K562 (cell line): ENCODE measurements around the gene LRP2. TPM values are rescaled to one million over a fixed set of nuclear protein-coding genes. Genes with fewer than 3 reads are reported as not detected.

Experiments
- ATAC-seq: fragments of 200-7000 bp; cut with Tn5 transposase; 3 replicates; pipeline ENCODE4 v1.9.1; 2020; ENCODE audit warnings: moderate library complexity
- BruUV-seq: library from RNA; stranded (reverse); fragments of 400-500 nt; replicated peaks from 2 replicates; lab custom pipeline; 2021; lab: Mats Ljungman, UMichigan
- CTCF ChIA-PET: fragments of 300-600 bp; formaldehyde crosslinking; extraction: SDS; loops from one replicate; lab custom pipeline; 2021; ENCODE audit warnings: low intra/inter-chr PET ratio; lab: Yijun Ruan, JAX
- POLR2A ChIA-PET: fragments of 300-600, 350-650 bp; sonication (Branson Sonifier 250); formaldehyde crosslinking; extraction: SDS; loops from one replicate; lab custom pipeline; 2021; ENCODE audit warnings: antibody characterized with exemption, inconsistent platforms; lab: Yijun Ruan, JAX
- DNase-seq, 4 experiments: peaks; one replicate each; pipeline versions ENCODE4 v3.0.0 to v3.0.0-alpha.2; 2011 to 2018; ENCODE audit warnings: low spot score in 3 of 4, mixed read lengths in 3 of 4; ENCODE audit errors: extremely low read depth in 1 of 4
- FAIRE-seq: peaks from 2 replicates; lab custom pipeline; 2011; peaks lifted over from hg19 to GRCh38; lab: Jason Lieb, UNC
- H2AFZ ChIP-seq: 2 replicates; pipeline ENCODE4 v1.6.0; 2011; ENCODE audit warnings: low read depth, low read length, control low read depth, inconsistent platforms
- H3K27ac ChIP-seq: fragments of 200-600 bp; 3 replicates; pipeline ENCODE4 v1.8.0; 2011; ENCODE audit warnings: low read depth, mild to moderate bottlenecking, control low read depth, inconsistent platforms, low read length, moderate library complexity, mixed read lengths; ENCODE audit errors: extremely low read depth
- H3K27me3 ChIP-seq, 2 experiments: fragments of 300-600 bp in 1 of 2; 2 replicates in 1 of 2; 3 replicates in 1 of 2; pipeline versions ENCODE4 v1.6.0 to v1.8.0; 2011; ENCODE audit warnings: inconsistent platforms in 2 of 2, low read length in 2 of 2, mild to moderate bottlenecking in 1 of 2, mixed read lengths in 1 of 2, moderate library complexity in 1 of 2; ENCODE audit not compliant: control insufficient read depth in 2 of 2, insufficient read depth in 2 of 2
- H3K36me3 ChIP-seq: fragments of 300-600 bp; 3 replicates; pipeline ENCODE4 v1.8.0; 2011; ENCODE audit warnings: mild to moderate bottlenecking, low read length, inconsistent platforms; ENCODE audit not compliant: control insufficient read depth, insufficient read depth
- H3K4me1 ChIP-seq, 2 experiments: fragments of 200-600 bp in 1 of 2; replicated peaks in 1 of 2; 2 replicates in 1 of 2; 3 replicates in 1 of 2; pipeline versions ENCODE4 v1.5.1 to v1.8.0; 2011; ENCODE audit warnings: inconsistent platforms in 2 of 2, low read length in 2 of 2, mild to moderate bottlenecking in 1 of 2, mixed read lengths in 1 of 2, moderate library complexity in 1 of 2; ENCODE audit not compliant: control insufficient read depth in 2 of 2, insufficient read depth in 2 of 2
- H3K4me2 ChIP-seq: 2 replicates; pipeline ENCODE4 v1.6.1; 2011; ENCODE audit warnings: low read length, control low read depth, inconsistent platforms, mixed read lengths; ENCODE audit not compliant: insufficient read depth
- H3K4me3 ChIP-seq: fragments of 200-600 bp; sonication (generic), shearing (Covaris generic); 2 replicates; pipeline ENCODE4 v1.5.1; 2016; ENCODE audit warnings: control low read depth, inconsistent platforms
- H3K79me2 ChIP-seq: fragments of 200-600 bp; 3 replicates; pipeline ENCODE4 v1.8.0; 2011; ENCODE audit warnings: low read length, inconsistent platforms; ENCODE audit not compliant: control insufficient read depth, insufficient read depth
- H3K9ac ChIP-seq, 2 experiments: 2 replicates each; pipeline versions ENCODE4 v1.6.0 to v1.6.1; 2011; ENCODE audit warnings: low read depth in 2 of 2, low read length in 2 of 2, control low read depth in 1 of 2, inconsistent platforms in 1 of 2, mild to moderate bottlenecking in 1 of 2, mixed read lengths in 1 of 2; ENCODE audit not compliant: insufficient read depth in 1 of 2
- H3K9me1 ChIP-seq: one replicate; pipeline ENCODE4 v1.6.0; 2011; ENCODE audit warnings: inconsistent platforms, mild to moderate bottlenecking, low read length, moderate library complexity; ENCODE audit not compliant: control insufficient read depth, insufficient read depth
- H3K9me3 ChIP-seq: replicated peaks from 2 replicates; pipeline ENCODE4 v1.5.1; 2011; ENCODE audit warnings: low read depth, low read length, inconsistent platforms; ENCODE audit not compliant: control insufficient read depth, insufficient read depth
- H4K20me1 ChIP-seq: replicated peaks from 2 replicates; pipeline ENCODE4 v1.6.1; 2011; ENCODE audit warnings: low read length, inconsistent platforms, mixed read lengths; ENCODE audit not compliant: control insufficient read depth, insufficient read depth
- ATF1 ChIP-seq, 2 experiments: fragments of 450-650 bp in 1 of 2; IDR thresholded peaks; 2 replicates each; pipeline ENCODE4 v1.6.1; 2016; ENCODE audit warnings: missing compliant biosample characterization in 1 of 2, missing genetic modification characterization in 1 of 2
- CREB1 ChIP-seq, 2 experiments: sonication (generic) in 1 of 2; formaldehyde crosslinking in 1 of 2; IDR thresholded peaks; 2 replicates each; pipeline versions ENCODE4 v1.6.1 to v1.8.0; 2012 to 2022; ENCODE audit warnings: inconsistent platforms in 1 of 2, mild to moderate bottlenecking in 1 of 2, missing genetic modification reagents in 1 of 2, moderate library complexity in 1 of 2
- EHMT2 ChIP-seq: fragments of 450-650 bp; IDR thresholded peaks from 2 replicates; pipeline ENCODE4 v1.6.1; 2018; ENCODE audit warnings: antibody characterized with exemption
- L3MBTL2 ChIP-seq: fragments of 450-650 bp; IDR thresholded peaks from 2 replicates; pipeline ENCODE4 v1.6.1; 2016; ENCODE audit warnings: mild to moderate bottlenecking, moderate library complexity
- MBD2 ChIP-seq: sonication (generic); IDR thresholded peaks from 2 replicates; pipeline ENCODE4 v1.6.1; 2016; ENCODE audit warnings: low read depth, borderline replicate concordance
- OTX1 ChIP-seq: fragments of 450-650 bp; formaldehyde crosslinking; IDR thresholded peaks from 2 replicates; pipeline ENCODE4 v1.4.0; 2022; ENCODE audit warnings: mild to moderate bottlenecking
- PCBP1 ChIP-seq: fragments of 200-400 bp; formaldehyde crosslinking; IDR thresholded peaks from 2 replicates; pipeline ENCODE4 v1.6.1; 2018; ENCODE audit warnings: mild to moderate bottlenecking, low read depth, low read length; ENCODE audit not compliant: poor library complexity, severe bottlenecking
- POLR2B ChIP-seq: fragments of 450-650 bp; IDR thresholded peaks from 2 replicates; pipeline ENCODE4 v1.6.1; 2018; ENCODE audit warnings: low read depth; ENCODE audit not compliant: partially characterized antibody
- RBM39 ChIP-seq: fragments of 200-400 bp; formaldehyde crosslinking; optimal IDR thresholded peaks from 2 replicates; pipeline ENCODE3; 2018; ENCODE audit warnings: low read depth, low read length
- SFPQ ChIP-seq: fragments of 200-400 bp; formaldehyde crosslinking; IDR thresholded peaks from 2 replicates; pipeline ENCODE4 v1.6.1; 2017; ENCODE audit warnings: mild to moderate bottlenecking, low read depth, low read length, moderate library complexity
- ZNF175 ChIP-seq: fragments of 200-800 bp; sonication (Bioruptor generic); IDR thresholded peaks from 2 replicates; pipeline ENCODE4 v1.6.1; 2016; ENCODE audit warnings: low read depth, mild to moderate bottlenecking, missing genetic modification characterization, missing compliant biosample characterization
- ZNF232 ChIP-seq: sonication (generic); formaldehyde crosslinking; IDR thresholded peaks from 2 replicates; pipeline ENCODE4 v1.8.0; 2022; ENCODE audit warnings: mild to moderate bottlenecking, missing genetic modification reagents
- ZNF347 ChIP-seq: fragments of 450-650 bp; formaldehyde crosslinking; IDR thresholded peaks from 2 replicates; pipeline ENCODE4 v1.4.0; 2020; ENCODE audit warnings: low read depth, mild to moderate bottlenecking, moderate library complexity
- ZNF507 ChIP-seq: conservative IDR thresholded peaks from 2 replicates; pipeline ENCODE4 v1.6.1; 2017; ENCODE audit warnings: missing genetic modification characterization, missing compliant biosample characterization
- ZNF57 ChIP-seq: fragments of 450-650 bp; formaldehyde crosslinking; IDR thresholded peaks from 2 replicates; pipeline ENCODE4 v1.4.0; 2020; ENCODE audit warnings: mild to moderate bottlenecking, moderate library complexity
- ZNF639 ChIP-seq, 2 experiments: fragments of 200-800 bp in 1 of 2; sonication (Bioruptor generic) in 1 of 2; sonication (generic) in 1 of 2; formaldehyde crosslinking in 1 of 2; IDR thresholded peaks in 1 of 2; conservative IDR thresholded peaks in 1 of 2; 2 replicates each; pipeline versions ENCODE4 v1.5.0 to v1.6.1; 2016 to 2020; ENCODE audit warnings: missing compliant biosample characterization in 1 of 2, missing genetic modification characterization in 1 of 2, missing genetic modification reagents in 1 of 2
- WGBS: fragments of 100-300 bp; shearing (Covaris generic); methylation state at CpG from one replicate; pipeline ENCODE4 v1.1.6; 2016; ENCODE audit warnings: low coverage, mixed read lengths; ENCODE audit not compliant: insufficient coverage; ENCODE audit errors: missing lambda C conversion rate; 5-methylcytosine and 5-hydroxymethylcytosine counted together
- in situ Hi-C: fragments of 300-500 bp; cut with MboI; formaldehyde crosslinking; loops from 4 replicates; pipeline ENCODE4 v1.15.0; 2018; ENCODE audit warnings: inconsistent platforms, mixed read lengths
- intact Hi-C: fragments of 100-400 bp; cut with micrococcal nuclease; formaldehyde crosslinking; loops from 2 replicates; pipeline ENCODE4 v1.14.2; 2022
- polyA plus RNA-seq, 8 experiments: library from polyadenylated mRNA; depleted of rRNA in 4 of 8; stranded (reverse) in 5 of 8; unstranded in 3 of 8; fragments of >200 nt; fragmentation: Nextera tagmentation in 2 of 8; fragmentation: Illumina TruSeq in 1 of 8; extraction: Ambion mirVana in 2 of 8; extraction: Trizol in 1 of 8; gene quantifications; 2 replicates each; pipeline versions ENCODE4 v1.2.1 to v1.2.3, GENCODE V29; 2011 to 2014; ENCODE audit warnings: inconsistent platforms in 1 of 8, missing spikeins in 1 of 8
- total RNA-seq, 7 experiments: library from RNA; depleted of rRNA in 6 of 7; stranded (reverse); fragments of >200 nt in 6 of 7; fragmentation: Illumina TruSeq in 2 of 7; extraction: Trizol in 2 of 7; gene quantifications; 2 replicates each; pipeline versions ENCODE4 v1.2.1 to v1.2.3, GENCODE V29; 2011 to 2021; ENCODE audit warnings: low replicate concordance in 1 of 7

The LRP2 gene
- total and polyA plus RNA-seq, 9 of the 15 experiments (the other 6 are each of a cell fraction or from before 2014, with no cell fraction given): 0.04 to 0.18 (median 0.11) TPM; not detected in 1

- H2AFZ ChIP-seq: no peak overlapping the region
- intact Hi-C loops: no loop called here
- H3K9me3 ChIP-seq: no peaks in the 10 kb centered on the region
- no peaks in the 10 kb centered on the region for H3K36me3 ChIP-seq
- DNase-seq (no peak), FAIRE-seq (no peak), ATAC-seq (no peak)
- H3K79me2 ChIP-seq: no peaks in the 10 kb centered on the region
- POLR2A ChIA-PET: interaction anchor here (0.6 to 1.8 kb wide), 3 partner anchors 8 to 13 kb away, joined by 3 to 6 read pairs (median 5); no protein-coding TSS in a partner anchor
- 63% methylated on average over 2 of the region's 2 CpGs for WGBS
- no peaks in the 10 kb centered on the region for H3K9me1 ChIP-seq
- H3K4me2 ChIP-seq: no peak overlapping the region
- BruUV-seq: no TSS peak
- no peak overlapping the region for H3K27ac ChIP-seq
- H3K4me1 ChIP-seq: peaks cover 0 to 3% of the 10 kb centered on the region in 2 experiments; a peak in 1 of 5 replicates
- no peak for TF ChIP-seq L3MBTL2
- no peak for TF ChIP-seq RBM39
- no peak for TF ChIP-seq ZNF507 (tag)
- no peak for TF ChIP-seq POLR2B
- TF ChIP-seq ZNF347 (CRISPR knock-in tag): no peak
- TF ChIP-seq MBD2: no peak
- no peak for TF ChIP-seq ATF1 (CRISPR knock-in tag; IDR thresholded peaks at IDR 0.05)
- TF ChIP-seq ATF1 (tag; IDR thresholded peaks at IDR 0.05): no peak
- no peak for TF ChIP-seq ZNF232 (CRISPR knock-in tag)
- no peak for TF ChIP-seq ZNF57 (CRISPR knock-in tag)
- TF ChIP-seq SFPQ: no peak
- no peak for TF ChIP-seq PCBP1
- TF ChIP-seq EHMT2: no peak
- TF ChIP-seq CREB1 (IDR thresholded peaks at IDR 0.05): no peak
- no peak for TF ChIP-seq CREB1 (CRISPR knock-in tag; IDR thresholded peaks at IDR 0.05)
- TF ChIP-seq ZNF175 (CRISPR knock-in tag): no peak
- TF ChIP-seq OTX1: no peak
- no peak for TF ChIP-seq ZNF639 (CRISPR knock-in tag; conservative IDR thresholded peaks at IDR 0.05 in 1 of 2, IDR thresholded peaks at IDR 0.05 in 1 of 2)
- in situ Hi-C loops: no loop called here
- no peaks in the 10 kb centered on the region for H4K20me1 ChIP-seq
- CTCF ChIA-PET: no interaction called here
- H3K9ac ChIP-seq: no peak overlapping the region
- H3K27me3 ChIP-seq: peaks cover 5 to 10% of the 10 kb centered on the region in 2 experiments
- no peak overlapping the region for H3K4me3 ChIP-seq
These were observed 157.2 kb downstream of the LRP2 start for GRCh38 chr2:169205176-169205575.
